HG03025 (cell line): ENCODE data around the gene RHOB.
"Not testable (repeated sequence)": the region's sequence is repeated elsewhere in the genome, so short reads cannot be mapped to it uniquely, and the experiment has no call there.

ENCODE experiments used
- ATAC-seq: cut with Tn5 transposase; IDR thresholded peaks from one replicate; pipeline ENCODE4 v1.9.1; 2021; ENCODE audit warnings: mild to moderate bottlenecking, moderate library complexity; ENCODE audit not compliant: unreplicated experiment, low FRiP score

The RHOB gene

GRCh38 chr2:20488201-20488641, 41.3 kb downstream of the RHOB start:
- no peak for ATAC-seq

- no peak for ATAC-seq
Observed at GRCh38 chr2:20488782-20489181, 41.9 kb downstream of the RHOB start.

DNA sequence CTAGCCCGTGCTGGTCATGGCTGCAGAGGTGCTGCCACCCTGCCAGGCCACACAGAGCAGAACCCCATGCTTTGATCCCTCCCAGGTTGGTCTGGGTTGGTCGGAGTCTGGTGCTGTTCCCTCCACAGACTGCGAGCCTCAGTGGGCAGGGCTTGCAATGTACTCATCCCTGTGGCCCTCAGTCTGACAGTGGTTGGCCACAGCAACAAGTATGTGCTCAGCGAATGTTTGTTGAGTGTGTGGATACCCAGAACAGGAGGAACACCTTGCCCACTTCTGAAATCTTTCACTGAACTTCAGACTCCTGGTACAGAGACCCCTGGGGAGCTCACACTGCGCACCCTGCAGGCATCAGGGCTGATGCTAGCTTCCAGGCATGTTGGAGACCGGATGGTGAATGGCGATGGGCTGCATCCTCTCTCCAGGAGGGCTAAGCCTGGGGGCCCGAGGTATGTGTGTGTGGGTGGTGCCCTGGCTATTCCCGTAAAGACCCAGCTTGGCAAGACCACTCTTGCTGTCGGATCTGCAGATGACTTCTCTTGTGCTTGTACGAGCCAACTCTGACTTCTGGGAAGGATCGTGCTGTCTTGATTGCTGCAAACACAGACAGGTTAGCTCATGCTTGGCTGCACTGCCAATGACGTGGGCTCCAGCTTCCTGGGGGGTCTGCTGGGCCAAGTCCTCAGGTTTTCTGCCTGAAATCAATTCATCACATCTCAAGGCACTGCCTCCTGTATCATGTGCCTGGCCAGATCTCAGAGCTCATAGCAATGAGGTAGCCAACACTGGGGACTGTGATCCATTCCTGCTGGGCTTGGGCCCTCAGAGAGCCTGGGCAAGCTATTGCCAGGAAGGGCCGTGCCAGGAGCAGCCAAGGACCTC, 43.7 kb downstream of the RHOB start:
- ATAC-seq: no peak

- no peak for ATAC-seq
Observed at GRCh38 chr2:20491739-20492531, 45.1 kb downstream of the RHOB start.

- not testable (repeated sequence) for ATAC-seq
Observed at GRCh38 chr2:20493095-20493494, 46.2 kb downstream of the RHOB start.

DNA sequence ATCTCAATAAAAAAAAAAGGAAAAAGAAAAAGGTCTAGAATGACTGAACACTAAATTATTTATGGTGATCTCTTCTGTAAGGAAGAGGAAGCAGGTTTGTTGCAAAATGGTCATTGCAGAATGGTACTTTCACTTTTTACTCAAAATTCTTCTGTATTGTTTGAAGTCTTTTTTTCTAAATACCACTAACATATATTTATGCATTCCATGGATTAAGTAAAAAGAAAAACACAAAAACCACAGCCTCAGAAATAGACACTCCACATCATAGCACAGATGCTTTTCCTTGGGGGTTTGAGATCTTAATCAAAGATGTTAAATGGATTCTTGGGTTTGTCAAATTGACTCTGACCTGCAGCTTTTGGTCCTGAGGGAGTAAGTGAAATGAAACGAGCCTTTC, 47.4 kb downstream of the RHOB start:
- no peak for ATAC-seq

DNA sequence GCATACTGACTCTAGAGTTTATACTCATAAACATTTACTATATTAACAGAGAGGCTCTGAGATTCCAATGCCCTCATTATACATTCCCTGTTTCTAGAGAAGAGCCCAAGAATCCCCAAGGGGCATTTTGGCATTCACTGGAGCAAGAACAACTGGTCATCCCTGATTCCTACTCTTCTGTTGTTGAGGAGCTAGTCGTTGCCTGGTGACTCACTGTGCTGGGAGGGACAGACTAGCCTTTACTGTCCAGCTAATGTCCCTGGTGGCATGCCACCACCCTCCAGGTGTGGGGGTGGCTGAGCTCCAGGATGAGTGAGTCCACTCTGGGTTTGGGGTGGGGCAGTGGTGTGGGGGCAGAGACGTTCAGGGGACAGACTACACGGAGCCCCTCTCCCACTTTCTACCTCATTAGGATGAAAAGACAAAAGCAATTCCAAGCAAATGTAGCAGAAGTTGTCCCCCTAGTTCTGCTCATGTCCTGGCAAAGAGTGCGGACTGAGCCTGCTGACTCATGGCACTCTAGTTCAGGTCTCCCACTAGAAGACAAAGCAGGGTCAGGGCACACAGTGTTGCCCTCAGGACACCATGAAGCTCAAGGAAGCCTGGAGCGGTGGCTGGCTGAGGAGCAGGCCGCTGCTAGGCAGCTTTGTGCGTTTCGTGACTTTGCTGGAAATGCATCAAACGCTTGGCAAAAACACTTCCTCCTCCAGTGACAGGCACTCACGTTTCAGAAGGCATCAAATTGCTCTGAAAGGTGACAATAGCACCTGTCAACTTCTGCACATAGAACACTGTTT, 49.4 kb downstream of the RHOB start:
- no peak for ATAC-seq

DNA sequence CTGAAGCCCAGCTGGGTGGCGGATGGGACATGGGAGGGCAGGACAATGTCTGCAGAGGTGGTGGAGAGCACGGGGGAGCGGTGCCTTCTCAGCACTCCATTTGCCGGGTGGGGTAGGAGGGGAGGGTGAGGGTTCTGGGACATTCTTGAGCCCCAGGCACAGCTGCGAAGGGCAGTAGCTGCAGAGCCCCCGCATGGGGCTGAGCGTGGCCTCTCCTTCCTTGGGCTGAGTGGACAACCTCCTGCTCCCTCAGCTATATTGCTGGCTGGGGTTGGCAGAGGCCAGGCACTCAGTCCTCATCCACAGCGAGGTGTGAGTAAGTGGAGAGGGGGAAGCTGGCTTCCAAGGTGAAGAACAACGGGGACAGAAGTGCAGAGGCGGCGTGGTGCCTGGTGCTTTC, 50.1 kb downstream of the RHOB start:
- no peak for ATAC-seq
